Measurements from ENCODE around the gene VWA1. TPM values are rescaled to one million over a fixed set of nuclear protein-coding genes. Genes with fewer than 3 reads are reported as not detected.

VWA1 gene
- total RNA-seq, 3 donors from 2014 or later, result 13.0 to 44.8 (median 35.7) TPM

DNA sequence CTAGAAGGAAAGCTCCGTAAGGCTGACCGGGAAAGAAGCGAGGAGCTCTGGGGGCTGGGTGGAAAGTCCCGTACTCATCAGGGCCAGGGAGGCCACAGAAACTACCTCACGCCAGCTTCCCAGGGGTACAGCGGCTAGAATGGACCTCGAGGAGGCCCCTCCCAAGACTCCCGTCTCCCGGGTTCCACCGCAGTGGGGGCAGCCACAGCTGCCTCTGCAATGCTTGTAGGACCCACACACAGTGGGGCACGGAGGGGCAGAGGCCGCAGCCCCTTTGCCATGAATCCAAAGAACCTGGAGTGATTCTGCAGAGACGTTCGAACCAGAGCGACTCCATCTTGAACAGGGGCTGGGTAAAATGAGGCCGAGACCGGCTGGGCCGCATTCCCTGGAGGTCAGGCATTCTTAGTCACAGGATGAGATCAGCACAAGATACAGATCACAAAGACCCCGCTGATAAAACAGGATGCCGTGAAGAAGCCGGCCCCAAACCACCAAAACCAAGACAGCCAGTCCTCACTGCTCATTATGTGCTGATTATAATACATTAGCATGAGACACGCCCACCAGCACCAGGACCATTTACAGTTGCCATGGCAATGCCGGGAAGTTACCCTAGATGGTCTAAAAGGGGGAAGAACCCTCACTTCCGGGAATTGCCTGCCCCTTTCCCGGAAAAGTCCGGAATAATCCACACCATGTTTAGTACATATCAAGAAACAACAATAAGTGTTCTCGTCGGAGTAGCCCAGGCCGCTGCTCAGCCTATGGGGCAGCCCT lies 12.8 kb upstream of the VWA1 start:
- Histone ChIP-seq H3K27me3 (no peaks in the 10 kb centered on the region), H3K4me1 (peaks cover 4 to 6% of the 10 kb centered on the region in 2 donors), H3K27ac (peak overlapping the region; percentile 76 to 93), H3K4me3 (no peak overlapping the region), H3K36me3 (no peaks in the 10 kb centered on the region), H3K9me3 (no peaks in the 10 kb centered on the region)
- intact Hi-C loops (cut with DNase I; ENCODE audit: low total_unique reads), result no loop called here
- TF ChIP-seq POLR2AphosphoS5 (IDR thresholded peaks at IDR 0.05), result no peak
- TF ChIP-seq POLR2A (IDR thresholded peaks at IDR 0.05), result no peak
- TF ChIP-seq, protein P1, sequence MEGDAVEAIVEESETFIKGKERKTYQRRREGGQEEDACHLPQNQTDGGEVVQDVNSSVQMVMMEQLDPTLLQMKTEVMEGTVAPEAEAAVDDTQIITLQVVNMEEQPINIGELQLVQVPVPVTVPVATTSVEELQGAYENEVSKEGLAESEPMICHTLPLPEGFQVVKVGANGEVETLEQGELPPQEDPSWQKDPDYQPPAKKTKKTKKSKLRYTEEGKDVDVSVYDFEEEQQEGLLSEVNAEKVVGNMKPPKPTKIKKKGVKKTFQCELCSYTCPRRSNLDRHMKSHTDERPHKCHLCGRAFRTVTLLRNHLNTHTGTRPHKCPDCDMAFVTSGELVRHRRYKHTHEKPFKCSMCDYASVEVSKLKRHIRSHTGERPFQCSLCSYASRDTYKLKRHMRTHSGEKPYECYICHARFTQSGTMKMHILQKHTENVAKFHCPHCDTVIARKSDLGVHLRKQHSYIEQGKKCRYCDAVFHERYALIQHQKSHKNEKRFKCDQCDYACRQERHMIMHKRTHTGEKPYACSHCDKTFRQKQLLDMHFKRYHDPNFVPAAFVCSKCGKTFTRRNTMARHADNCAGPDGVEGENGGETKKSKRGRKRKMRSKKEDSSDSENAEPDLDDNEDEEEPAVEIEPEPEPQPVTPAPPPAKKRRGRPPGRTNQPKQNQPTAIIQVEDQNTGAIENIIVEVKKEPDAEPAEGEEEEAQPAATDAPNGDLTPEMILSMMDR (IDR thresholded peaks at IDR 0.05), result no peak
- DNase-seq (ENCODE audit: low spot score in 2 of 2), result no peak

DNA sequence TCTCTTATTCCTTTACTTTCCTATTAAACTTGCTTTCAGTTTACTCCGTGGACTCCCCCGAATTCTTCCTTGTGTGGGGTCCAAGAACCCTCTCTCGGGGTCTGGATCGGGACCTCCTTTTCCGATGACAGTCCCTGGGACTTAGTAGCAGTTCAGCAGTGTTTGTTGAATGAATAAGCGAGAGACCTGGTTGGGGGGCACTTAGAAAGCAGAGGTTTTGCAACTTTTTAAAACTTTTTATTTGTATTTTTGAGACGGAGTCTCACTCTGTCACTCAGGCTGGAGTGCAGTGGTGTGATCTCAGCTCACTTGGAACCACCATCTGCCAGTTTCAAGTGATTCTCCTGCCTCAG lies 12.3 kb upstream of the VWA1 start:
- TF ChIP-seq, protein P1 (IDR thresholded peaks at IDR 0.05), result no peak
- TF ChIP-seq POLR2A (IDR thresholded peaks at IDR 0.05) (no peak), POLR2AphosphoS5 (IDR thresholded peaks at IDR 0.05) (no peak)
- no peaks in the 10 kb centered on the region for H3K36me3 ChIP-seq
- intact Hi-C loops (cut with DNase I; ENCODE audit: low total_unique reads), result no loop called here
- H3K4me1 ChIP-seq, result peaks cover 4 to 6% of the 10 kb centered on the region in 2 donors
- no peaks in the 10 kb centered on the region for H3K27me3 ChIP-seq
- H3K4me3 ChIP-seq, result no peak overlapping the region
- H3K27ac ChIP-seq, result peak overlapping the region in 1 of 2 donors; percentile 93
- DNase-seq (ENCODE audit: low spot score in 2 of 2), result no peak
- no peaks in the 10 kb centered on the region for H3K9me3 ChIP-seq

DNA sequence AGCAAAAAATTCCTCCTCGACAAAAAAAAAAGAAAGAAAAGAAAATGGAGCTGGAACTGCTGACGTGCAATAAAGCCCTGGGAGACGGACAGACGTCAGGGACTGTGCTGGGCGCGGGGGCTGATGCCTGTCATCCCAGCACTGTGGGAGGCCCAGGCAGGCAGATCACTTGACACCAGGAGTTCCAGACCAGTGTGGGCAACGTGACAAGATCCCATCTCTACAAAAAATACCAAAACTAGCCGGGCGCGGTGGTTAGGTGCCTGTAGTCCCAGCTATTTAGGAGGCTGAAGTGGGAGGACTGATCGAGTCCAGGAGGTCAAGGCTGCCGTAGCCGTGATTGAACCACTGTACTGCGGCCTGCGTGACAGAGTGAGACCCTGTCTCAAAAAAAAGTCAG lies 10.8 kb upstream of the VWA1 start:
- intact Hi-C loops (cut with DNase I; ENCODE audit: low total_unique reads), result no loop called here
- DNase-seq (ENCODE audit: low spot score in 2 of 2), result no peak
- H3K9me3 ChIP-seq, result no peaks in the 10 kb centered on the region
- no peaks in the 10 kb centered on the region for H3K36me3 ChIP-seq
- H3K4me3 ChIP-seq, result no peak overlapping the region
- H3K27ac ChIP-seq, result no peak overlapping the region
- TF ChIP-seq POLR2AphosphoS5 (IDR thresholded peaks at IDR 0.05) (no peak), POLR2A (IDR thresholded peaks at IDR 0.05) (no peak)
- TF ChIP-seq, protein P1 (IDR thresholded peaks at IDR 0.05), result no peak
- no peaks in the 10 kb centered on the region for H3K27me3 ChIP-seq
- peaks cover 0 to 11% of the 10 kb centered on the region in 2 donors for H3K4me1 ChIP-seq

DNA sequence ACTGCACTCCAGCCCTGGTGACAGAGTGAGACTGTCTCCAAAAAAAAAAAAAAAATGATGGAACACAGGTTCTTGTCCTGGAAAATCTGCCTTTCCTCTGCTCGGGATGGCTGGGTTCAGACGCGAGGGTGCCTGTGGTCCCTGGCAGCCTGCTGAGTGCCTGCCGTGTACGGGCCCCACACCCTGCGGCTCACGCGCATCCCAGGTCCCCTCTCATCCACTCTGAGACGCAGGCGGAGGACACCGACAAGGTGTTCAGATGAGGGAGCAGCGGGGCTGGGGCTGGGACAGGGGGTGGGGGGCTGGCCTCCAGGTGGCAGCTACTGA lies 10.1 kb upstream of the VWA1 start:
- DNase-seq (ENCODE audit: low spot score in 2 of 2), result no peak
- no peaks in the 10 kb centered on the region for H3K36me3 ChIP-seq
- no peak for TF ChIP-seq POLR2AphosphoS5 (IDR thresholded peaks at IDR 0.05)
- H3K27me3 ChIP-seq, result no peaks in the 10 kb centered on the region
- peak overlapping the region in 1 of 2 donors; percentile 46 for H3K27ac ChIP-seq
- H3K9me3 ChIP-seq, result no peaks in the 10 kb centered on the region
- no peak overlapping the region for H3K4me3 ChIP-seq
- intact Hi-C loops (cut with DNase I; ENCODE audit: low total_unique reads), result no loop called here
- peaks cover 5 to 18% of the 10 kb centered on the region in 2 donors for H3K4me1 ChIP-seq

DNA sequence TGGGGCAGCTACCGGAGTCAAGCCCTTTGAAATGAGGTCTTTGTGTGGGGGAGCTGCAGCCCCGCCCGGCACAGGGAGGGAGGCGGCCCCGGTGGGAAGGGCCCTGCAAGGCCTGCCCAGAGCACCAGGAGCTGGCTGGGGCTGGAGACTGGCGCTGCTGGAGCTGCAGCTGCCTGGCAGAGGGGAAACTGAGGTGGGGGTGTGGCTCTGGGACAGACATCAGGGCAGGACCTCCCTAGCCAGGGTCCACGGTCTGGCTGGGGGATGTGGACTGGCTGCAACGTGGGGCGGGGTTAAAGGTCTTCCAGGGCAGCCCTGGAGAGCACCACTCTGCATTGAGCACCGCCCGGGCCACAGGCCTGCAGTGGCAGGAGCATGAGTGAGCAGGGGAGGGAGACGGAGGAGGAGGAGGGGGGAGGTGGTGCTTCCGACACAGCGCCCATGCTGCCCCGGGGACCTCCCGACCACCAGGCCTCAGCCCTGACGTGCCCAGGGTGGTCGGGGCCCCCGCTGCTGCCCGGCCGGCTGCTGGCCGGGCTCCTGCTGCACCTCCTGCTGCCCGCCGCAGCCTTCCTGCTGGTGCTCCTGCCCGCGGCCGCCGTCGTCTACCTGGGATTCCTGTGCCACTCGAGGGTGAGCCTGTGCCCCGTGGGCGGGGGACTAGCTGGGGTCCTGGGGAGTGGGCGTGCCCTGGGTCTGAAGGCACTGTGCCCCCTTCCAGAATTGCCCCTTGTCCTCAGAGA lies 9.6 kb upstream of the VWA1 start:
- peak overlapping the region in 1 of 3 donors; percentile 2 for H3K4me3 ChIP-seq
- peaks cover 9 to 20% of the 10 kb centered on the region in 2 donors for H3K4me1 ChIP-seq
- TF ChIP-seq, protein P1 (IDR thresholded peaks at IDR 0.05), result no peak
- TF ChIP-seq POLR2A (IDR thresholded peaks at IDR 0.05), result no peak
- no peak for TF ChIP-seq POLR2AphosphoS5 (IDR thresholded peaks at IDR 0.05)
- H3K36me3 ChIP-seq, result no peaks in the 10 kb centered on the region
- no peaks in the 10 kb centered on the region for H3K9me3 ChIP-seq
- intact Hi-C loops (cut with DNase I; ENCODE audit: low total_unique reads), result no loop called here
- no peak for DNase-seq (ENCODE audit: low spot score in 2 of 2)
- H3K27me3 ChIP-seq, result no peaks in the 10 kb centered on the region
- H3K27ac ChIP-seq, result peak overlapping the region; percentile 46 to 59

All from breast epithelium (tissue), 4 donors.